GM23248 (cell line): ENCODE data around the gene TBC1D30.

ENCODE experiments used
- EZH2 ChIP-seq: fragments of 200-600 bp; sonication (generic); IDR thresholded peaks from 2 replicates; pipeline ENCODE4 v1.6.1; 2018; ENCODE audit warnings: antibody characterized with exemption, mild to moderate bottlenecking; ENCODE audit not compliant: insufficient read depth, poor library complexity, severe bottlenecking
- EZH2phosphoT487 ChIP-seq: fragments of 200-600 bp; sonication (generic); IDR thresholded peaks from 2 replicates; pipeline ENCODE4 v1.6.1; 2018; ENCODE audit warnings: antibody characterized with exemption, moderate library complexity, mild to moderate bottlenecking, low read depth; ENCODE audit not compliant: insufficient read depth

DNA sequence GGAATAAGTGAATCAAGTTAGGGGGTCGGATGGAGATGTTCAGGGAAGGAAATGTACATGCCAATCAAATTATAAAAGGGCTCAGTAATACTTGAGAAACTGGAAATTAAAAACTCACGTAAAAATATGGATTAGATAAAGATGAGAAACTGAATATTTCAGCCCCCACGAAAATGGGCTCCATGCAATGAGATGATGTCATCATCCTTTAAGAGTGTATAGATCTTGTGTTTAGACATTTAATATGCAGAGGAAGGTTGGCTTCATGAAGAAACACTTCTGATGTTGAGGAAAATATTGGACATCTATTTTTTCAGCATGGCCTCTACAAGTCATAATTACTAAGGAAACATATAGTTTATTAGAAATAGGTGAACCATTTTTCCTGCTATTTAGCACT lies 9.5 kb downstream of the TBC1D30 start:
- TF ChIP-seq EZH2phosphoT487 = no peak
- TF ChIP-seq EZH2 = no peak
